Posterior vena cava (tissue), 2 donors: ENCODE measurements around the gene HIP1. TPM values are rescaled to one million over a fixed set of nuclear protein-coding genes. Genes with fewer than 3 reads are reported as not detected.
A peak's percentile ranks its signal among the peaks of the same experiment; 100 is the strongest.
"Not testable (repeated sequence)": the region's sequence is repeated elsewhere in the genome, so short reads cannot be mapped to it uniquely, and the experiment has no call there.

Source experiments
- DNase-seq: peaks from one replicate; pipeline ENCODE4 v3.0.0-alpha.2; 2020; ENCODE audit warnings: low spot score
- intact Hi-C, 2 donors: fragments of 100-400 bp; cut with DNase I; formaldehyde crosslinking; loops; one replicate each; pipeline versions ENCODE4 v1.14.1 to v1.14.2; 2022 to 2023
- total RNA-seq, 2 donors: library from RNA; stranded (reverse); fragmentation: NEBNext Ultra II Directional; extraction: Animal tissue kit (Norgen Biotek cat#: 25700); gene quantifications; one replicate each; pipeline ENCODE4 v1.2.1, GENCODE V29; 2021
- donor health status: DM: yes; HTN: yes; CAD: no.
- donor health status: DM: yes; HTN: yes; CAD: no.

HIP1 gene
- total RNA-seq, 2 donors from 2014 or later = 27.0 to 29.2 TPM

DNA sequence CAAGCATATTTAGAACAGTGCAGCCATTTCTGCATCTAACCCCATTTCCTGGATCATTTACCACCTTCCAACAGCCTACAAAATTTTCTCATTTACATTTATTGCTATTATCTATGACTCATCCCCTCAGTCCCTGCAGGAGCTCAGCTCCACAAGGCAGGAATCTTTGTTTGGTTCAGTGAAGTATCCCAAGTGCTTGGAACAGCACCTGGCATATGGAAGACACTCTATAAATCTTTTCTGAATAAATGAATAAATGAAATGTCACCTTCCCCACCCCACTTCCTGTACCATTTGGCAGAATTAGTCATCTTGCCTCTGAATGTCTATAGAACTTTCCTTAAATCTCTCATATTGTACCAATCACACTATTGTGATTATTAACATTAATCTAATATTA is 110.7 kb downstream of the HIP1 start:
- no peak for DNase-seq
- intact Hi-C loops = no loop called here

GRCh38 chr7:75626954-75627353 is 111.8 kb downstream of the HIP1 start:
- intact Hi-C loops = no loop called here
- no peak for DNase-seq

DNA sequence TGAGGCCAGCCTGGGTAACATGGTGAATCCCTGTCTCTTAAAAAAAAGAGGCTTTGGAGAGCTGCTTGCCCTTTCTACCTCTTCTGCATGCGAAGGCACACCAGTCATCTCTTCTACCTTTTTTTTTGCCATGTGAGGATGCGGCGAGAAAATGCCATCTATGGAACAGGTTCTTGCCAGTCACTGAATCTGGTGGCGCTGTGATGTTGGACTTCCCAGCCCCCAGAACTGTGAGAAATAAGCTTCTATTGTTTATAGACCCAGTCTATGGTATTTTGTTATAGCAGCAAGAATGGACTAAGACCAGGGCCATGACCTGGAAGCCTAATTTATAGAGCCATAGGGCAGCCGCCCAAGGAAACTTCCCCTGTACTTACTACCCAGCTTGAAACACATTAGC is 112.9 kb downstream of the HIP1 start:
- DNase-seq = no peak
- intact Hi-C loops = no loop called here

- intact Hi-C loops = loop anchor here in 1 of 2 donors (5.0 kb wide), 1 partner anchor 1632 kb away; no protein-coding TSS in a partner anchor
- peak; percentile 85 for DNase-seq
Measured at GRCh38 chr7:75624134-75624832, 114.5 kb downstream of the HIP1 start.

GRCh38 chr7:75623390-75624133 is 115.2 kb downstream of the HIP1 start:
- intact Hi-C loops = loop anchor here in 1 of 2 donors (1.0 to 5.0 kb wide), 2 partner anchors 41 to 1631 kb away; no protein-coding TSS in a partner anchor

GRCh38 chr7:75621124-75621523 is 117.6 kb downstream of the HIP1 start:
- DNase-seq = no peak
- intact Hi-C loops = loop anchor here in 1 of 2 donors (5.0 kb wide), 1 partner anchor 1629 kb away; no protein-coding TSS in a partner anchor

More at GRCh38 chr7:75623390-75624133, 115.2 kb downstream of the HIP1 start:
- no peak for DNase-seq

GRCh38 chr7:75619636-75620035 is 119.1 kb downstream of the HIP1 start:
- intact Hi-C loops = loop anchor here in 1 of 2 donors (5.0 kb wide), 1 partner anchor 1627 kb away; no protein-coding TSS in a partner anchor

GRCh38 chr7:75617634-75618234 is 121.0 kb downstream of the HIP1 start:
- intact Hi-C loops = no loop called here
- DNase-seq = peak; percentile 92

More at GRCh38 chr7:75619636-75620035, 119.1 kb downstream of the HIP1 start:
- no peak for DNase-seq

GRCh38 chr7:75616421-75617167 is 122.1 kb downstream of the HIP1 start:
- intact Hi-C loops = no loop called here
- DNase-seq = no peak

DNA sequence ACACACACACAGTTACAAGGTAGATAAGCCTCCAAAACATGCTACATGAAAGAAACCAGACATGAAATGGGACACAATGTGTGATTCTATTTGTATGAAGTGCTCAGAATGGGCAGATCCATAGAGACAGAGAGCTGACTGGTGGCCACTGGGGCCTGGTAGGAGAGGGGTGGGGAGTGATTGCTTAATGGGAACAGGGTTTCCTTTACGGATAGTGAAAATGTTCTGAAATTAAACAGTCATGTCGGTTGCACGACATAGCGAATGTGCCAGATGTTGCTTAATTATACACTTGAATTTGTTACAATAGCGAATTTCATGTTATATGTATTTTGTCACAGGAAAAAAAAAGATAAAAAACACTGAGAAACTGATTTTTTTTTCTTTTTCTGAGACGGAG is 124.3 kb downstream of the HIP1 start:
- DNase-seq = no peak
- intact Hi-C loops = no loop called here

- intact Hi-C loops = no loop called here
- no peak for DNase-seq
Measured at GRCh38 chr7:75613351-75613750, 125.4 kb downstream of the HIP1 start.

DNA sequence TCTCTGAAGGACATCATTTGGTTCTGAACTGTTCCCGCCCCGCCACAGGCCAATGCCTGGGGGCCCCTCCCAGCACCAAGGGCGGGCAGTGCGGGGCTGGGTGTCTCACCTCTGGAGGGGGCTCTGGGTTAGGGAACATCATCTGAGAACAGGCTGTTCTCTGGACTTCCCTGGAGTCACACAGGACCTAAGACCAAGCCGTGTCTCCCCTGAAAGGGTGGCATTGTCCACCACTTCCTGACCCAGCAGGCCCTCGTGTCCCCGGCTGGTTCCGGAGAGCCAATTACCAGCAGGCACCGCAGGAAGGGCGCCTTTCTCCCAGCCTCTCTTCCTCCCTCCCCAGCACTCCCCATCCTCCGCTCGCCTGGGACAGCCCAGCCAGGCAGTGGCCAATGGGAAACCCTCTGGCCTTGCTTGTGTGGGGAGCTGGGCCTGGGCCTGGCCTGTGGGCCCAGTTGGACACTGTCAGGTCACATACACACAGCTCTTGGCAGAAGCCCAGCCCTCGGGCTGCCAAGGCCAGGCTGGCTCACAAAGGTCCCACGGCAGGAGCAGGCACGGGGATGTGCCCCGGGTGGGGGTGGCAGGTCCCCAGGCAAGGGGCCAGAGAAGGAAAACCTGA is 127.1 kb downstream of the HIP1 start:
- intact Hi-C loops = no loop called here
- peak; percentile 88 for DNase-seq

GRCh38 chr7:75609416-75609815 is 129.3 kb downstream of the HIP1 start:
- intact Hi-C loops = not testable (repeated sequence)

GRCh38 chr7:75608451-75609122 is 130.2 kb downstream of the HIP1 start:
- no peak for DNase-seq
- intact Hi-C loops = no loop called here

More at GRCh38 chr7:75609416-75609815, 129.3 kb downstream of the HIP1 start:
- DNase-seq = not testable (repeated sequence)

DNA sequence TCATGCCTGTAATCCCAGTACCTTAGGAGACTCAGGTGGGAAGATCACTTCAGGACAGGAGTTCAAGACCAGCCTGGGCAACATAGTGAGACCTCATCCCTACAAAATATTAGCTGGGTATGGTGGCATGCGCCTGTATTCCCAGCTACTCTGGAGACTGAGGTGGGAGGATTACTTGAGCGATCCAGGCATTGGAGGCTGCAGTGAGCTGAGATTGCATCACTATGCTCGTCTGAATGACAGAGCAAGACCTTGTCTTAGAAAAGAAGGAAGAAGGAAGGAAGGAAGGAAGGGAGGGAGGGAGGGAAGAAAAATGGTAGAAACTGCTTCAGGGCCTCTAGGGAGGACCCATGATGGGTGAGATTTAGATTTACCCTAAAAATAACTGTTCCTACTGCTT is 134.3 kb downstream of the HIP1 start:
- DNase-seq = no peak
- intact Hi-C loops = no loop called here

DNA sequence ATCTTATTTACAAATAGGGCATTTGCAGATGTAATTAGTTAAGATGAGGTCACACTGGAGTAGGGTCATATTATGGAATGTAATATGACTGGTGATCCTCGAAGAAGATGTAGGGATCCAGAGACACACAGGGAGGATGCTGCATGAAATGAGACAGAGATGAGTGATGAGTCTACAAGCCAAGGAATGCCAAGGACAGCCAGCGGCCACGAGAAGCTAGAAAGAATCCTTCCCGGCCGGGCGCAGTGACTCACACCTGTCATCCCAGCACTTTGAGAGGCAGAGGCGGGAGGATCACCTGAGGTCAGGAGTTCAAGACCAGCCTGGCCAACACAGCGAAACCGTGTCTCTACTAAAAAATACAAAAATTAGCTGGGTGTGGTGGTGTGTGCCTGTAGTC is 135.9 kb downstream of the HIP1 start:
- DNase-seq, intact Hi-C loops: not testable (repeated sequence)

DNA sequence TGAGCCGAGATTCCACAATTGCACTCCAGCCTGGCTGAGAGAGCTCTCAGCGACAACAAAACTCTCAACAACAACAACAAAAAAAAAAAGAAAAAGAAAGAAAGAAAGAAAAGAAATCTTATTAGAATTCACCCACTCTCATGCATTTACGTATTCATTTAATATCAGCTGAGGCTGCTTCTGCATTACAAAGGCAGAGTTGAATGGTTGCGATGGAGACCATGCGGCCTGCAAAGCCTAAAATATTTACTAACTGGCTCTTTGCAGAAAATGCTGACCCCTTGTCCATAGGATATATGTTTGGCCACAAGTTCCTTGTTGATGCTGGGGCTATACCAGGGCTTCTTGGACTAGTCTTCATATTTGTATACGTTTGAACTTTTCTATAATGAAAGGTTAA is 137.2 kb downstream of the HIP1 start:
- intact Hi-C loops = no loop called here

DNA sequence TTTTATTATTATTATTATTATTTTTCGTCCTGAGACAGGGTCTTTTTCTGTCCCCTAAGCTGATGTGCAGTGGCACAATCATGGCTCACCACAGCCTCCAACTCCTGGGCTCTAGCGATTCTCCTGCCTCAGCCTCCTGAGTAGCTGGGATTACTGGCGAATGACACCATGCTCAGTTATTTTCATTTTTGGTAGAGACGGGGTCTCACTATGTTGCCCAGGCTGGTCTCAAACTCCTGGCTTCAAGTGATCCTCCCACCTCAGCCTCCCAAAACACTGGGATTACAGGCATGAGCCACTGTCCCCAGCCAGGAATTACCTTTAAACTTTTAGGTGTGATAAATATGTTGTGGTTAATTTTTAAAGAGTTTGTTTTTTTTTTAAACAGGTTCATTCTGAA is 138.0 kb downstream of the HIP1 start:
- intact Hi-C loops, DNase-seq: not testable (repeated sequence)

More for the DNA sequence above, 137.2 kb downstream of the HIP1 start:
- no peak for DNase-seq
